Activated naive CD8-positive, alpha-beta T cell treated with anti-CD3 and anti-CD28 coated beads for 36 hours (primary cell): ENCODE data around the gene PYGM. TPM values are rescaled to one million over a fixed set of nuclear protein-coding genes. Genes with fewer than 3 reads are reported as not detected.

ENCODE experiments used
- DNase-seq: peaks from one replicate; pipeline ENCODE4 v3.0.0; 2021
- H3K27ac Mint-ChIP-seq: one replicate; pipeline ENCODE4 v1.8.0; 2022; ENCODE audit warnings: mild to moderate bottlenecking, moderate library complexity, mixed read lengths
- H3K27me3 Mint-ChIP-seq: one replicate; pipeline ENCODE4 v1.8.0; 2022; ENCODE audit warnings: mild to moderate bottlenecking, mixed read lengths
- H3K36me3 Mint-ChIP-seq: one replicate; pipeline ENCODE4 v1.8.0; 2021; ENCODE audit warnings: mild to moderate bottlenecking, mixed read lengths
- H3K4me1 Mint-ChIP-seq: one replicate; pipeline ENCODE4 v1.8.0; 2021; ENCODE audit warnings: mixed read lengths
- H3K4me3 Mint-ChIP-seq: one replicate; pipeline ENCODE4 v1.8.0; 2022; ENCODE audit warnings: mild to moderate bottlenecking, moderate library complexity, mixed read lengths
- H3K9me3 Mint-ChIP-seq: one replicate; pipeline ENCODE4 v1.8.0; 2022; ENCODE audit warnings: mixed read lengths
- total RNA-seq, 2 experiments: library from RNA; stranded (reverse); gene quantifications; one replicate each; pipeline ENCODE4 v1.2.3, GENCODE V29; 2021

The PYGM gene
- total RNA-seq, 2 experiments from 2014 or later, result 1.6 to 1.8 TPM

DNA sequence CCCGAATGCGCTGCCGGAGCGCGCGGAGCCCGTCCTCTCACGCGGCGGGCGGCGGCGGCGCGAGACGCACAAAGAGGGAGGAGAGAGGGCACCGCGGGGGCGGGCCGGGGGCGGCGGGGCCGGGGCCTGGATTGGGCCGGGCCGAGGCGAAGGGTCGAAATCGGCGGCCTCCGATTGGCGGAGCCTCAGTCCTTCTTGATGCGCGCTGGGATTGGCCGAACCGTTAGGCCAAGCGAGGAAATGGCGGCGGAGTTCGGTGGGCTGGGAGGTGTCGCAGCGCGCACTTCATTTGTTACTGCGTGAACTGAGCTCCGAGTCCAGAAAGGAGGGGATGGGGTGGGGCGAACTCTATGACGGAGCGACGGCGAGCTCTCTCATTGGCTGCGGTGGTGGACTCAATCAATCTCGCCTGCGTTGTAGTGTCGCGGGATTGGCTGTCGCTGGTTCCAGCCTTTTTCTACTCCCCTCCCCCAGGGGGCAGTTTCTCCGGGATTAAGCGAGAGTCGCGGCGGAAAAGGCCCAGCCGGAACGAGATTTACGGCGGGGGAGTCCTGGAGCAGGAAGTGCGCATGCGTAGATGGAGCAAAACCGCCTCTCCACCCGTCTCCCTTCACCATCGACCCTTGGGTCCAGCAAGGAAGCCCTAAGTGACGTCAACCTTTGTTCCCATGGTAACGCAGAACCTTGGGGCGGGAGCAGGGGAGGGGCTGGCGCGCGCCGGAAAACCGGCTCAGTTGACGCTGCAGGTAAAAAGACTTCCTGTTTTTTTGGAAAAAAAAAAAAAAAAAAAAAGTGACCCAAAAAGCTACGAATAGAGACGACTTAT, 18.9 kb upstream of the PYGM start, which contains the start of gene SF1:
Gene SF1 (minus strand): TSS at position 70 of the 826 bp plus-strand sequence. CDS start 150 bp downstream, outside the sequence.
- Mint-ChIP-seq H3K4me1 (peaks cover 50% of the 10 kb centered on the region), H3K27ac (peak within 1 kb of the TSS; percentile 97), H3K36me3 (peaks cover 42% of the 10 kb centered on the region), H3K4me3 (peak within 1 kb of the TSS; percentile 91), H3K9me3 (no peaks in the 10 kb centered on the region), H3K27me3 (no peaks in the 10 kb centered on the region)
- DNase-seq, result peak; percentile 98

DNA sequence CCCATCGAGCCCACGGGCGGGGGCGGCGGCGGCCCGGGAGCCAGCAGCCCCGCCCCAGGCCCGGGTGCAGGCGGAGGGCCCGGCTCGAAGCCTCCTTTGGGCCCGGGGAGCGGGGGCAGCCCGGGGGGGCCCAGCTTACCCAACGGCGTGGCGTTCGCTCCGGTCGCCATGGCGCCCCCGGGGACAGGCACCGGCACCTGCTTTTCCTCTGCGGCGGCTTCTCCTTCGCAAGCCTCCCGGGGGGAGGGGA, 18.4 kb upstream of the PYGM start:
- peaks cover 55% of the 10 kb centered on the region for H3K4me1 Mint-ChIP-seq
- no peak for DNase-seq
- H3K9me3 Mint-ChIP-seq, result no peaks in the 10 kb centered on the region
- H3K36me3 Mint-ChIP-seq, result peaks cover 48% of the 10 kb centered on the region
- peak overlapping the region; percentile 85 for H3K4me3 Mint-ChIP-seq
- H3K27ac Mint-ChIP-seq, result peak overlapping the region; percentile 97
- no peaks in the 10 kb centered on the region for H3K27me3 Mint-ChIP-seq

DNA sequence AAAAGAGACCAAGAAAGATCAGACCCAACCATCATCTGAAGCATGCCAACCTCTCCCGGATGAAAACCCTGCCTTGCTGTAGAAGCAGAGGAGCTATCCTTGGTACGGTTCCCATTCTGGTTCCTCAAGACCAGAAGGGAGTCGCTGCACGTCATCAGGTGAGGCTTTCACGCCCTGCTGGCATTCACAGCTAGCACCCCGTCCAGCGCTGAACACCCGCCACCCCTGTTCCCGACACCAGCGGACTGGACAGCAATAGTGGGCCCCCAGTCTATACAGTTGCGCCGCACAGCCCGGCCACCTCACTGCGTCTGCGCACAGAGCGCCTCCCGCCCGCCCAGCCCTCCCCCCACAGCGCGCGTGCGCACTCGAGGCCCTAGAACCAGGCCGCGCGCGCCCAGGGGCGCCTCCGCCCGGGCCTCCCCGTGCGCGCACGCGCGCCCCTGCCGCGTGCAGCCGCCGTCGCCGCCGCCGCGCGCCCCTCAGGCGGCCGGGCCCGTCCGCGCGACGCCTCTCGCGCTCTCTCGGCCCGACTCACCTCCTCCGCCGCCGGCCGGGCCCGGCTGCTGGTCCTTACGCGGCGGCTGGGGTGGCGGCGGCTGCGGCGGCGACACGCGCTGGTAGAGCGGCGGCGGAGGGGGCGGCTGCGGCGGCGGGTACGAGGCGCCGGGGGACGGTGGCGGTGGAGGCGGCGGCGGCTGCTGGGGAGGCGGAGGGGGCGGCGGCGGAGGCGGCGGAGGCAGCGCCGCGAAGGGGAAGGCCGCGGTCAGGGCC, 17.9 kb upstream of the PYGM start:
- peak; percentile 89 for DNase-seq
- Mint-ChIP-seq H3K4me1 (peaks cover 60% of the 10 kb centered on the region), H3K27me3 (no peaks in the 10 kb centered on the region), H3K4me3 (peak overlapping the region; percentile 91), H3K9me3 (no peaks in the 10 kb centered on the region), H3K27ac (peak overlapping the region; percentile 89), H3K36me3 (peaks cover 53% of the 10 kb centered on the region)

DNA sequence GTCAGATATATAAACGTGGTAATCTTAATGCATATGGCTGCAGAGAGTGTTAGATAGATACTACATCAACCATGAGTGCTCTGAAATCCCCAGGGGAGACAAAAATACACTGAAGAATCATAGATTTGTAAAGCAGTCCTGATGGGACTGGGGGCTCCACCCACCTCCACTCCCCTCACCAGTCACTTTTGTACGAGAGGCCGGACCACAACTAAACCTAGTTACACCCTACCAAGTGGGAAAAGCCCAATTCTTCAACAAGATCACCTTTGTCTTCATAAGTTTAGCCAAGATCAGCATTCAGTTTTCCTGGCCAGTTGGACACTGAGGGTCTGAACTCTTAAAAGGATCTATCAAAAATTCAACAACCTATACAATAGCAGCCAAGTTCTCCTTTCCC, 17.1 kb upstream of the PYGM start:
- Mint-ChIP-seq H3K27me3 (no peaks in the 10 kb centered on the region), H3K27ac (peak overlapping the region; percentile 89), H3K4me1 (peaks cover 68% of the 10 kb centered on the region), H3K4me3 (peak overlapping the region; percentile 91), H3K9me3 (no peaks in the 10 kb centered on the region), H3K36me3 (peaks cover 60% of the 10 kb centered on the region)
- no peak for DNase-seq

DNA sequence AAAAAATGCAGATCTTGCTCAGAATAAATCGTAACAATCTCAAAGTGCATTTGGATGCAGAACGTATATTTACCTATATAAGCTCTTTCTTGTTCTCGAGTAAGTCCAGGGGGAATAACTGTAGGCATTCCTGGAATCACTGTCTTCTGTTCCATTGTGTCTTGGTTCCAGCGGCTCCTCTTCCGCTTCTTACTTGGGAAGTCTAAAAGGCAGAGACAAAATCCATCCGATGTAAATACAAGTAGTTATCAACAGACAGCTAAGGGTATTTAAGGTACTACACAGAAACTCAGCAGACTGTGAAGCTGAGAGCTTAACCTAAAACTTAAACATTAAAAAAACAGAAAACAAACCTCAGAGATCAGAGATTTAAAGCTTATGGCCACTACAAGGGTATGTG, 16.7 kb upstream of the PYGM start:
- Mint-ChIP-seq H3K36me3 (peaks cover 64% of the 10 kb centered on the region), H3K4me1 (peaks cover 73% of the 10 kb centered on the region), H3K27me3 (no peaks in the 10 kb centered on the region), H3K9me3 (no peaks in the 10 kb centered on the region), H3K4me3 (peak overlapping the region; percentile 91), H3K27ac (peak overlapping the region; percentile 89)
- no peak for DNase-seq

DNA sequence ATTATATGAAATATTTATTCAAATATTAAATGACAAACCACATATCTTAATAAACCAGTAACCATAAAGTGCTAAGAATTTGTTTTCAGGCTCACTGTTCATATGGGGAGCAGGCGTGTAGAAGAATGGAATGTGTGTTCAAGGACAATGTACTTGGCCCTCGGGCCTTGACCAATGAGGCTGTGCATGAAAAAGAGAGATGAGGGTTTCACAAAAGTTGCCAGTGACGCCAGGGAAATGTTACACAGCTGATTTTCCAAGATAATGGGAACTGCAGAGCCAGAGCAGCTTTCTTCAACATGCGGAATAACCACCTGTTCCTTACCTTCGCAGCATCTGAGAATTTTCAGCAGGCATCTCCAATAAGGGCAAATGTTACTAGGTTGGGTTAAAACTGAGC, 14.4 kb upstream of the PYGM start:
- DNase-seq, result no peak
- H3K36me3 Mint-ChIP-seq, result peaks cover 80% of the 10 kb centered on the region
- no peaks in the 10 kb centered on the region for H3K9me3 Mint-ChIP-seq
- peak overlapping the region; percentile 82 for H3K27ac Mint-ChIP-seq
- H3K27me3 Mint-ChIP-seq, result no peaks in the 10 kb centered on the region
- peak overlapping the region; percentile 91 for H3K4me3 Mint-ChIP-seq
- H3K4me1 Mint-ChIP-seq, result peaks cover 75% of the 10 kb centered on the region

DNA sequence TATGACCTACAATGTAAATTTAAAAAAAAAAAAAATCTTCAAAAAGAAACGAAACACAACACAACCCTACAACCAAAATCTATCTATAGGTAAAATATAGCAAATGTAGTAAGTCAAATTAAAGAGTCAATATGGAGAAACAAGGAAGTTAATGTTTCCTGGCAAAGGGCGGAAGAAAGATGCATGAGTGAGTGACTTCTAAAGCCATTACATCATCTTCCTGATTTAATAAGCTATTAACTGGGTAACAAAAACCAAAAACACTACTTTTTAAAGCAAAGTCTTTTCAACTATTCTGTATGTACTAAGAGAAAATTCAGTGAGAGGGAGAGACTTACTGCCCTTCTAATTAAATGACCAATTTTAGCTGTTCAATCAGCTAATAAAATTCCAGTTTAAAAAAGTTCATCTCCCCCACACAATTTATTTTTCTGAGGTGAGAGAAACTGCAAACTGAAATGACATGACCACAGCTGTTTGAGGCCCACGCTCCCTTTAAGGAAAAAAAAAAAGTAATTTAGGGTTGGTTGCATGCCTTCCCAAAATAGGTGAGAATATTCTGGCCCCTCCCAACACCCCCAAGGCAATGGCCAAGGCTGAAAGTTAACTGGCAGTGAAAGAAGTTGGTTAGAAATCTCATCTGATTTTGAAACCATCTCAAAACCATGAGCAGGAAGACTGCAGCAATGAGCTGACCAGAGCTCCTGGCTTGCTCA, 12.7 kb upstream of the PYGM start:
- DNase-seq, result no peak
- Mint-ChIP-seq H3K36me3 (peaks cover 94% of the 10 kb centered on the region), H3K27ac (peak overlapping the region; percentile 87), H3K9me3 (no peaks in the 10 kb centered on the region), H3K4me1 (peaks cover 90% of the 10 kb centered on the region), H3K27me3 (no peaks in the 10 kb centered on the region), H3K4me3 (peak overlapping the region; percentile 62)

DNA sequence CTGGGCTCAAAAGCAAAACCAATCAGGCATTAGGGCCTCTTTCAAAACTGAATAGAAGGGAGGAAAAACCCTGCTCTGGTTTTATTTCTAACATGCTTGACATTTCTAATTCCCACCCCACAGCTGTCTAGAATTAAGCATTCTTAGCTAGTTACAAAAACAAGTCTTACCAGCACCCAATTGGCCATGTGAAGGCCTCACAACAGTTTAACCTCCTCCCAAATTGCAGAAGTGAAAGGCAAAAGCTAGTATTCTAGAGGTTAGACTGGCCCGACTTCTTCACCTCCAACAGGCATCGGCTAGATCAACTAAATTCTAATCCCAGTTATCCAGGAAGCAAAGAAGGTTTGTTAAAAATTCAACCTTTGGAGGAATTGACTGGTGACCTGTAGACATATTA, 12.1 kb upstream of the PYGM start:
- H3K4me1 Mint-ChIP-seq, result peaks cover 91% of the 10 kb centered on the region
- no peaks in the 10 kb centered on the region for H3K27me3 Mint-ChIP-seq
- DNase-seq, result no peak
- H3K9me3 Mint-ChIP-seq, result no peaks in the 10 kb centered on the region
- H3K36me3 Mint-ChIP-seq, result peaks cover 93% of the 10 kb centered on the region
- peak overlapping the region; percentile 62 for H3K4me3 Mint-ChIP-seq
- peak overlapping the region; percentile 87 for H3K27ac Mint-ChIP-seq

DNA sequence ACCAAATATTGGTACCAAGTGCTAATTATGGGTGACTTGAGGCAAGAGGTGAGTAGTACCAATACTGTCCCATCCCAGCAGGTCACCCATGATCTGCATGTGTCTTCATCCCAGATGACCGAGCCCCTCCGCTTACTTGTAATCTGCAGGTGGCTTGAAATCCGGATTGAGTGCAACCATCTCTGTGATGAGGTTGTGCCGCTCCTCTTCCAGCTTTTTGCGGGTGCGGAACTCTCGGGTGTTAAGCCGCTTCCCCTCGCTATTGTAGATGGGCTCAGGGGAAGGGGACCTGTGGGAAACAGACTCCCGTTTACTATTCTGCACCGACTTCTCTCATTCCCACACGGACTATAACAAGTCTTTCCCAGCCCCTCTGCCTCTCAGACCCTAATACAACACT, 10.3 kb upstream of the PYGM start:
- Mint-ChIP-seq H3K4me1 (peaks cover 85% of the 10 kb centered on the region), H3K27me3 (no peaks in the 10 kb centered on the region), H3K36me3 (peaks cover 85% of the 10 kb centered on the region), H3K27ac (peak overlapping the region; percentile 35), H3K9me3 (no peaks in the 10 kb centered on the region), H3K4me3 (no peak overlapping the region)
- no peak for DNase-seq

DNA sequence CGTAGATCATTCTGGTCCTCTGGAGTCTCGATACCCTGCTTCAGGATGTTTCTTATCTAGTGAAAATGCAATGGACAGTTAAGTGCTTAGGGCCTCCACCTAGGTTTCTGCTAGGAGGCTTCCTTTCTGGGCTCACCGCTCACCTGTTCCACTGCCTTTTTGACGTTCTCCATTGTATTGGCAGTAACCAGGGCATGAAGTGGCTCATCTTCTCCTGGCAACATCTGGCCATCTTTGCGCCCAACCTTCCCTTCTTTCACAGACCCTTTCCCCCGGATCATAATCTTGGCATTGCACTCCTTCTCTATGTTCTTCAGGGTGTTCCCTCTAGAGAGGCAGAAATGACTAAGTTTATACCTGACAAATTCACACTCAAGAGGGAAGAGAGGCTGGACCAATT, 9.5 kb upstream of the PYGM start:
- DNase-seq, result no peak

DNA sequence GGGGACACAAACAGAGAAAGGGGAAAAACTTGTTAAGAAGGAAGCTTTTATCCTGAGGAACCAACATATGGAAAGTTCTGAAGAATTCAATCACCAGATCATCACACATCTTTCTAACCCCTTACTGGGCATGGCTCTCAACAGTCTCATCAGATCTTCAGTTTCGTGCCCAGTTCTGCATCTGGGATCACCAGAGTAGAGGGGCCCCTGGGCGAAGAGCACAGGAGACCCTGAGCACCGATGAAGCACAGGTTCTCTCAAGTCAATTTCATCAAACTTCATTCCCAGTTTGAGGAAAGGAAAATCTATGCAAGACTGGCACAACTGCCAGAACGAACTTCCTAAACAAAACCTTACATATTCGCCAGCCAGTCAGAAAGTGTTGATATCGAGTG, 8.5 kb upstream of the PYGM start:
- Mint-ChIP-seq H3K9me3 (no peaks in the 10 kb centered on the region), H3K4me3 (peak overlapping the region; percentile 22), H3K4me1 (peaks cover 86% of the 10 kb centered on the region), H3K36me3 (peaks cover 85% of the 10 kb centered on the region), H3K27me3 (no peaks in the 10 kb centered on the region), H3K27ac (peak overlapping the region; percentile 83)
- DNase-seq, result no peak

More for the DNA sequence above, 9.5 kb upstream of the PYGM start:
- peaks cover 85% of the 10 kb centered on the region for H3K4me1 Mint-ChIP-seq
- H3K4me3 Mint-ChIP-seq, result no peak overlapping the region
- H3K27me3 Mint-ChIP-seq, result no peaks in the 10 kb centered on the region
- H3K36me3 Mint-ChIP-seq, result peaks cover 85% of the 10 kb centered on the region
- no peaks in the 10 kb centered on the region for H3K9me3 Mint-ChIP-seq
- H3K27ac Mint-ChIP-seq, result peak overlapping the region; percentile 83

DNA sequence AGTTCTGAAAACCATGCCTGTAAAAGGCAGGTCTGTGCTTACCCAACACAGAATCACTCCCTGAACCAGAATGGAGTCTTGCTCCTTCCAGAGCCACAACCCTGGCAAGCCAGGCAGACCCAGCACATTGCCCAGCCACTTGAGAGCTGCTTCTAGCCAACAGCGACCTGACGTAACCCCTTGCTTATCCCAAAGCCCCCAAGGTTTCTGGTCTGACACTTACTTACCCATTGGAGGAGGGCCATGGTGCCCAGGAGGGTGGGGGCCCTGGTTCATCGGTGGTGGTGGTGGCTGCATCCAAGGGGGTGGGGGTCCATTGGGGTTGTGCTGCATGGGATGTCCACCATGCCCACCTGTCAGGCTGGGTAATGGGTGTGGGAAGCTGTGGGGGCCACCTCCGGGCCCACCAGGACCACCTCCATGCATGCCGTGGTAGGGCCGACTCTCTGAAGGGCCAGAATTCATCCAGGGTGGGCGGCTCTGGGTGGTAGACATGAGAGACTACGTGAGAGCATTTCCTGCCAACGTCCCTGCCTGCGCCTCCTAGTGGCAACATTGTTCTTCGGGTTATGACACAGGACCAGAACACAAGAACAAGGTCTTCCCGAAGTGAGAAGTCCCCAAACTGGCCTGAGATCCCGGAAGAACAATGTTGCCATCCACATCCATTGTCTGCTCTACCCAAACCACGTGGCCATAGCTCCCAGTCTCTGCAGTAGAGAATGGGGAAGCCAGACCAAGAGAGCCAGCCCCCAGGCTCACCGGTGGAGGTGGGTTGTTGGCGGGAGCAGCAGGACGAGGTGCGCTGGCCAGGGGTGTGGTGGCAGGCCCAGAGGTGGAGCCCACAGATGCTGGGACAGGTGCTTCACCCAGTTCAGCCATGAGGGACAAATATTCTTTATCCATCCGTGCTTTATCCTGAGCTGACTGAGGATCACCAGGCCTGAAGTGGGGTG, 7.8 kb upstream of the PYGM start:
- peak overlapping the region; percentile 22 for H3K4me3 Mint-ChIP-seq
- H3K4me1 Mint-ChIP-seq, result peaks cover 86% of the 10 kb centered on the region
- no peaks in the 10 kb centered on the region for H3K27me3 Mint-ChIP-seq

DNA sequence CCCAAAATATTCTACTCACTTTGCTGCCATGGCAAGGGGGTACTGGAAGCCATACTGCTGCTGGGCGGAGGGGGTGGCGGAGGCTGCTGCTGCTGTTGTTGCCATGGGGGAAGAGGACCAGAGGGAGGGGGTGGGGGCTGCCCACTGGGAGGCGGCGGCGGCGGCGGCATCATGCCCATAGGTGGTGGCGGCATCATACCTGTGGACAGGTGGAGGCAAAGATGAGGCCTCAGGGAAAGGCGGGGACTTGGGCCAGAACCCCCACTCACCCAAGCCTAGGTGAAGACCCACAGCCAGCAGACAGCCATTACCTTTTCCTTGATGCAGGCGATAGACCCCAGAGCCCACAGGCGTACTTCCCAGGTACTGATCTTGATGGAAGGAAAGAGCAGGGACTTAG, 7.1 kb upstream of the PYGM start:
- no peak for DNase-seq
- no peak overlapping the region for H3K4me3 Mint-ChIP-seq
- peaks cover 81% of the 10 kb centered on the region for H3K36me3 Mint-ChIP-seq
- no peaks in the 10 kb centered on the region for H3K27me3 Mint-ChIP-seq
- H3K4me1 Mint-ChIP-seq, result peaks cover 86% of the 10 kb centered on the region
- H3K9me3 Mint-ChIP-seq, result no peaks in the 10 kb centered on the region
- peak overlapping the region; percentile 83 for H3K27ac Mint-ChIP-seq

More for the DNA sequence above, 7.8 kb upstream of the PYGM start:
- DNase-seq, result peak; percentile 75
- no peaks in the 10 kb centered on the region for H3K9me3 Mint-ChIP-seq
- H3K36me3 Mint-ChIP-seq, result peaks cover 83% of the 10 kb centered on the region
- peak overlapping the region; percentile 83 for H3K27ac Mint-ChIP-seq
